ENCODE results near the gene SFXN1. TPM values are rescaled to one million over a fixed set of nuclear protein-coding genes. Genes with fewer than 3 reads are reported as not detected.
"Not testable (repeated sequence)": the region's sequence is repeated elsewhere in the genome, so short reads cannot be mapped to it uniquely, and the experiment has no call there.

SFXN1 gene
- total RNA-seq, 2 experiments from 2014 or later = 188 to 194 TPM

- Mint-ChIP-seq H3K4me3 (no peak overlapping the region), H3K36me3 (peaks cover 70% of the 10 kb centered on the region), H3K27ac (peak overlapping the region; percentile 83), H3K4me1 (peaks cover 70% of the 10 kb centered on the region), H3K9me3 (peaks cover 10% of the 10 kb centered on the region), H3K27me3 (no peaks in the 10 kb centered on the region)
- DNase-seq (no peak), ATAC-seq (ENCODE audit: low read depth) (no peak)
- POLR2A ChIA-PET = interaction anchor here (0.6 to 5.3 kb wide), 4 partner anchors 41 to 842 kb away, joined by 3 to 19 read pairs (median 4); partner anchors contain the start of gene SFXN1
Observed at GRCh38 chr5:175519006-175519405, 40.6 kb downstream of the SFXN1 start.

GRCh38 chr5:175520321-175520720 is 42.0 kb downstream of the SFXN1 start:
- POLR2A ChIA-PET = interaction anchor here (1.4 to 5.3 kb wide), 3 partner anchors 33 to 42 kb away, joined by 3 to 19 read pairs (median 16); partner anchors contain the start of gene SFXN1
- DNase-seq (no peak), ATAC-seq (ENCODE audit: low read depth) (peak; percentile 16)
- Mint-ChIP-seq H3K27me3 (no peaks in the 10 kb centered on the region), H3K4me1 (peaks cover 76% of the 10 kb centered on the region), H3K4me3 (peak overlapping the region; percentile 78), H3K9me3 (peaks cover 10% of the 10 kb centered on the region), H3K36me3 (peaks cover 70% of the 10 kb centered on the region), H3K27ac (peak overlapping the region; percentile 93)

GRCh38 chr5:175520873-175521272 is 42.5 kb downstream of the SFXN1 start:
- Mint-ChIP-seq H3K4me3 (peak overlapping the region; percentile 78), H3K36me3 (peaks cover 68% of the 10 kb centered on the region), H3K4me1 (peaks cover 72% of the 10 kb centered on the region), H3K27me3 (no peaks in the 10 kb centered on the region), H3K27ac (peak overlapping the region; percentile 93), H3K9me3 (peaks cover 10% of the 10 kb centered on the region)
- no peak for DNase-seq
- no peak for ATAC-seq (ENCODE audit: low read depth)
- POLR2A ChIA-PET = interaction anchor here (0.7 to 5.3 kb wide), 5 partner anchors 12 to 43 kb away, joined by 3 to 19 read pairs (median 7); partner anchors contain the start of gene SFXN1

- DNase-seq (peak; percentile 51), ATAC-seq (ENCODE audit: low read depth) (peak; percentile 53)
- H3K27ac Mint-ChIP-seq = peak overlapping the region; percentile 93
- peaks cover 71% of the 10 kb centered on the region for H3K4me1 Mint-ChIP-seq
- H3K4me3 Mint-ChIP-seq = peak overlapping the region; percentile 78
- POLR2A ChIA-PET = interaction anchor here (0.7 to 5.3 kb wide), 6 partner anchors 12 to 132 kb away, joined by 3 to 19 read pairs (median 6); partner anchors contain the start of gene SFXN1
- peaks cover 69% of the 10 kb centered on the region for H3K36me3 Mint-ChIP-seq
- peaks cover 10% of the 10 kb centered on the region for H3K9me3 Mint-ChIP-seq
- H3K27me3 Mint-ChIP-seq = no peaks in the 10 kb centered on the region
Observed at GRCh38 chr5:175521313-175521833, 43.0 kb downstream of the SFXN1 start.

- Mint-ChIP-seq H3K4me3 (peak overlapping the region; percentile 78), H3K27me3 (no peaks in the 10 kb centered on the region), H3K4me1 (peaks cover 59% of the 10 kb centered on the region), H3K36me3 (peaks cover 63% of the 10 kb centered on the region), H3K9me3 (peaks cover 7% of the 10 kb centered on the region), H3K27ac (peak overlapping the region; percentile 93)
- POLR2A ChIA-PET = interaction anchor here (0.6 to 5.3 kb wide), 3 partner anchors 16 to 1057 kb away, joined by 3 to 19 read pairs (median 4); partner anchors contain the start of gene SFXN1
- ATAC-seq (ENCODE audit: low read depth) = no peak
- DNase-seq = no peak
Observed at GRCh38 chr5:175523292-175523691, 44.9 kb downstream of the SFXN1 start.

- DNase-seq = no peak
- POLR2A ChIA-PET = interaction anchor here (0.6 to 5.3 kb wide), 3 partner anchors 46 to 1056 kb away, joined by 3 to 19 read pairs (median 4); partner anchors contain the start of gene SFXN1
- peaks cover 51% of the 10 kb centered on the region for H3K4me1 Mint-ChIP-seq
- H3K4me3 Mint-ChIP-seq = peak overlapping the region; percentile 32
- no peak for ATAC-seq (ENCODE audit: low read depth)
- H3K9me3 Mint-ChIP-seq = peaks cover 2% of the 10 kb centered on the region
- no peaks in the 10 kb centered on the region for H3K27me3 Mint-ChIP-seq
- H3K36me3 Mint-ChIP-seq = peaks cover 59% of the 10 kb centered on the region
- peak overlapping the region; percentile 44 for H3K27ac Mint-ChIP-seq
Observed at GRCh38 chr5:175524211-175524610, 45.9 kb downstream of the SFXN1 start.

- H3K4me3 Mint-ChIP-seq = no peak overlapping the region
- DNase-seq (no peak), ATAC-seq (ENCODE audit: low read depth) (no peak)
- no peaks in the 10 kb centered on the region for H3K27me3 Mint-ChIP-seq
- peaks cover 53% of the 10 kb centered on the region for H3K36me3 Mint-ChIP-seq
- POLR2A ChIA-PET = interaction anchor here (0.9 to 1.8 kb wide), 2 partner anchors 48 to 117 kb away, joined by 3 to 6 read pairs; partner anchors contain the start of gene SFXN1
- no peaks in the 10 kb centered on the region for H3K9me3 Mint-ChIP-seq
- peaks cover 38% of the 10 kb centered on the region for H3K4me1 Mint-ChIP-seq
- peak overlapping the region; percentile 44 for H3K27ac Mint-ChIP-seq
Observed at GRCh38 chr5:175526691-175527090, 48.3 kb downstream of the SFXN1 start.

- DNase-seq (no peak), ATAC-seq (ENCODE audit: low read depth) (no peak)
- no peaks in the 10 kb centered on the region for H3K9me3 Mint-ChIP-seq
- no peak overlapping the region for H3K4me3 Mint-ChIP-seq
- no peaks in the 10 kb centered on the region for H3K27me3 Mint-ChIP-seq
- no peak overlapping the region for H3K27ac Mint-ChIP-seq
- peaks cover 28% of the 10 kb centered on the region for H3K36me3 Mint-ChIP-seq
- POLR2A ChIA-PET = no interaction called here
- peaks cover 32% of the 10 kb centered on the region for H3K4me1 Mint-ChIP-seq
Observed at GRCh38 chr5:175531361-175531760, 53.0 kb downstream of the SFXN1 start.

GRCh38 chr5:175534070-175534932 is 55.9 kb downstream of the SFXN1 start:
- peak overlapping the region; percentile 47 for H3K27ac Mint-ChIP-seq
- peak overlapping the region; percentile 64 for H3K4me3 Mint-ChIP-seq
- peak; percentile 91 for DNase-seq
- POLR2A ChIA-PET = interaction anchor here (0.6 to 1.4 kb wide), 8 partner anchors 54 to 185 kb away, joined by 3 to 4 read pairs (median 3); partner anchors contain the start of genes HRH2 and SFXN1
- ATAC-seq (ENCODE audit: low read depth) = peak; percentile 96
- no peaks in the 10 kb centered on the region for H3K9me3 Mint-ChIP-seq
- peaks cover 43% of the 10 kb centered on the region for H3K4me1 Mint-ChIP-seq
- no peaks in the 10 kb centered on the region for H3K27me3 Mint-ChIP-seq
- H3K36me3 Mint-ChIP-seq = peaks cover 11% of the 10 kb centered on the region

- not testable (repeated sequence) for ATAC-seq (ENCODE audit: low read depth)
Observed at GRCh38 chr5:175535331-175535730, 57.0 kb downstream of the SFXN1 start.

GRCh38 chr5:175535796-175536195 is 57.4 kb downstream of the SFXN1 start:
- POLR2A ChIA-PET = no interaction called here
- Mint-ChIP-seq H3K27me3 (no peaks in the 10 kb centered on the region), H3K4me1 (peaks cover 40% of the 10 kb centered on the region), H3K9me3 (no peaks in the 10 kb centered on the region), H3K4me3 (peak overlapping the region; percentile 4), H3K27ac (no peak overlapping the region), H3K36me3 (peaks cover 4% of the 10 kb centered on the region)
- ATAC-seq (ENCODE audit: low read depth) (no peak), DNase-seq (no peak)

More at GRCh38 chr5:175535331-175535730, 57.0 kb downstream of the SFXN1 start:
- DNase-seq, H3K4me3 Mint-ChIP-seq, H3K9me3 Mint-ChIP-seq, POLR2A ChIA-PET, H3K27ac Mint-ChIP-seq, H3K36me3 Mint-ChIP-seq, H3K27me3 Mint-ChIP-seq: not testable (repeated sequence)
- peaks cover 40% of the 10 kb centered on the region for H3K4me1 Mint-ChIP-seq

- DNase-seq (no peak), ATAC-seq (ENCODE audit: low read depth) (no peak)
- Mint-ChIP-seq H3K4me1 (peaks cover 42% of the 10 kb centered on the region), H3K27me3 (no peaks in the 10 kb centered on the region), H3K27ac (no peak overlapping the region), H3K4me3 (no peak overlapping the region), H3K9me3 (no peaks in the 10 kb centered on the region), H3K36me3 (no peaks in the 10 kb centered on the region)
- POLR2A ChIA-PET = interaction anchor here (1.9 kb wide), 1 partner anchor 115 kb away, joined by 5 read pairs; no protein-coding TSS in a partner anchor
Observed at GRCh38 chr5:175538576-175538975, 60.2 kb downstream of the SFXN1 start.

- ATAC-seq (ENCODE audit: low read depth) = no peak
- DNase-seq = no peak
- Mint-ChIP-seq H3K9me3 (no peaks in the 10 kb centered on the region), H3K4me3 (no peak overlapping the region), H3K27me3 (no peaks in the 10 kb centered on the region), H3K27ac (no peak overlapping the region), H3K36me3 (no peaks in the 10 kb centered on the region), H3K4me1 (peaks cover 34% of the 10 kb centered on the region)
- POLR2A ChIA-PET = no interaction called here
Observed at GRCh38 chr5:175539936-175540335, 61.6 kb downstream of the SFXN1 start.
